HG03095 (cell line): Measurements from ENCODE around the gene ACTR6.
A peak's percentile ranks its signal among the peaks of the same experiment; 100 is the strongest.
"Not testable (repeated sequence)": the region's sequence is repeated elsewhere in the genome, so short reads cannot be mapped to it uniquely, and the experiment has no call there.

ENCODE experiments used
- ATAC-seq: cut with Tn5 transposase; IDR thresholded peaks from one replicate; pipeline ENCODE4 v1.9.1; 2021; ENCODE audit warnings: moderate library complexity; ENCODE audit not compliant: unreplicated experiment

ACTR6 gene

GRCh38 chr12:100184549-100185145 lies 16.0 kb upstream of the ACTR6 start:
- ATAC-seq, result no peak

- peak; percentile 69 for ATAC-seq
These were observed 15.2 kb upstream of the ACTR6 start for GRCh38 chr12:100185361-100185894.

GRCh38 chr12:100186071-100186470 lies 14.5 kb upstream of the ACTR6 start:
- ATAC-seq, result no peak

GRCh38 chr12:100187068-100187467 lies 13.5 kb upstream of the ACTR6 start:
- ATAC-seq, result no peak

- ATAC-seq, result no peak
These were observed 12.6 kb upstream of the ACTR6 start for GRCh38 chr12:100187857-100188519.

- not testable (repeated sequence) for ATAC-seq
These were observed 11.6 kb upstream of the ACTR6 start for GRCh38 chr12:100188888-100189635.

GRCh38 chr12:100189636-100190394 lies 10.8 kb upstream of the ACTR6 start:
- ATAC-seq, result no peak

GRCh38 chr12:100193085-100193484 lies 7.5 kb upstream of the ACTR6 start:
- no peak for ATAC-seq

GRCh38 chr12:100197486-100197885 lies 3.1 kb upstream of the ACTR6 start:
- ATAC-seq, result no peak

GRCh38 chr12:100199023-100199346 lies 1.6 kb upstream of the ACTR6 start:
- no peak for ATAC-seq

- peak; percentile 68 for ATAC-seq
These were observed 1.1 kb upstream of the ACTR6 start for GRCh38 chr12:100199347-100200149.

- no peak for ATAC-seq
These were observed 1.2 kb downstream of the ACTR6 start for GRCh38 chr12:100201604-100202423.

- no peak for ATAC-seq
These were observed 6.7 kb downstream of the ACTR6 start for GRCh38 chr12:100207311-100207710.

- ATAC-seq, result no peak
These were observed 8.2 kb downstream of the ACTR6 start for GRCh38 chr12:100208834-100209233.

GRCh38 chr12:100211698-100212097 lies 11.1 kb downstream of the ACTR6 start:
- no peak for ATAC-seq

GRCh38 chr12:100213016-100213891 lies 12.6 kb downstream of the ACTR6 start:
- ATAC-seq, result no peak

- no peak for ATAC-seq
These were observed 13.9 kb downstream of the ACTR6 start for GRCh38 chr12:100214518-100214917.

GRCh38 chr12:100215209-100215608 lies 14.6 kb downstream of the ACTR6 start:
- no peak for ATAC-seq

- ATAC-seq, result no peak
These were observed 15.7 kb downstream of the ACTR6 start for GRCh38 chr12:100216337-100216736.
